VCaP (cell line): ENCODE data around the gene STARD13.

ENCODE experiments used
- H3K27ac ChIP-seq: fragments of 450-650 bp; 2 replicates; pipeline ENCODE4 v1.5.1; 2017
- CTCF ChIP-seq: fragments of 450-650 bp; conservative IDR thresholded peaks from 2 replicates; pipeline ENCODE4 v1.5.1; 2017; ENCODE audit warnings: mild to moderate bottlenecking, moderate library complexity

The STARD13 gene

GRCh38 chr13:33174491-33174890, 111.1 kb downstream of the STARD13 start:
- no peak for TF ChIP-seq CTCF

GRCh38 chr13:33172911-33173310, 112.6 kb downstream of the STARD13 start:
- H3K27ac ChIP-seq = no peak overlapping the region

More at GRCh38 chr13:33174491-33174890, 111.1 kb downstream of the STARD13 start:
- no peak overlapping the region for H3K27ac ChIP-seq

GRCh38 chr13:33172400-33172799, 113.2 kb downstream of the STARD13 start:
- H3K27ac ChIP-seq = no peak overlapping the region
- TF ChIP-seq CTCF = no peak

More at GRCh38 chr13:33172911-33173310, 112.6 kb downstream of the STARD13 start:
- TF ChIP-seq CTCF = no peak

GRCh38 chr13:33169273-33169980, 116.1 kb downstream of the STARD13 start:
- TF ChIP-seq CTCF = no peak
- no peak overlapping the region for H3K27ac ChIP-seq

GRCh38 chr13:33168321-33168960, 117.1 kb downstream of the STARD13 start:
- H3K27ac ChIP-seq = no peak overlapping the region
- TF ChIP-seq CTCF = no peak

- no peak for TF ChIP-seq CTCF
- H3K27ac ChIP-seq = no peak overlapping the region
Measured at GRCh38 chr13:33167491-33167890, 118.1 kb downstream of the STARD13 start.

- no peak for TF ChIP-seq CTCF
- no peak overlapping the region for H3K27ac ChIP-seq
Measured at GRCh38 chr13:33165787-33166186, 119.8 kb downstream of the STARD13 start.
